NCI-H2029 (cell line): ENCODE measurements around the gene ZRANB3.

ENCODE experiments used
- DNase-seq: peaks from one replicate; lab custom pipeline; 2025; lab: John Stamatoyannopoulos, UW

The ZRANB3 gene

GRCh38 chr2:135175177-135175576 is 355.8 kb downstream of the ZRANB3 start:
- peak; percentile 82 for DNase-seq

DNA sequence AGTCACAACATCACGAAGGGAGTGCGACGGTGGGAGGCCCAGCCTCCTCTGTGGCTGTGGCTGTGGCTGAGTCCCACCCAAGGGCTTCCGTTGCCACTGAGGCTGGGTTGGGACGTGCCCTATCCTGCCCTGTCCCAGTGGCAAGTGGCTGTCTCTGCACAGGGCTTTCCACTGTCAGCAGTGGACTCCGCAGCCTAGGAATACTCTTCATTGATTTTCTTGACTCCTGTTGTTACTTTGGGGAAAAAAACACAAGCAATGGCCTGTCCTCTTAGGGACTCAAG is 356.3 kb downstream of the ZRANB3 start:
- no peak for DNase-seq

GRCh38 chr2:135174049-135174809 is 356.8 kb downstream of the ZRANB3 start:
- DNase-seq, result no peak

- DNase-seq, result no peak
Measured at GRCh38 chr2:135169900-135170753, 360.9 kb downstream of the ZRANB3 start.

GRCh38 chr2:135168204-135168856 is 362.7 kb downstream of the ZRANB3 start:
- no peak for DNase-seq

DNA sequence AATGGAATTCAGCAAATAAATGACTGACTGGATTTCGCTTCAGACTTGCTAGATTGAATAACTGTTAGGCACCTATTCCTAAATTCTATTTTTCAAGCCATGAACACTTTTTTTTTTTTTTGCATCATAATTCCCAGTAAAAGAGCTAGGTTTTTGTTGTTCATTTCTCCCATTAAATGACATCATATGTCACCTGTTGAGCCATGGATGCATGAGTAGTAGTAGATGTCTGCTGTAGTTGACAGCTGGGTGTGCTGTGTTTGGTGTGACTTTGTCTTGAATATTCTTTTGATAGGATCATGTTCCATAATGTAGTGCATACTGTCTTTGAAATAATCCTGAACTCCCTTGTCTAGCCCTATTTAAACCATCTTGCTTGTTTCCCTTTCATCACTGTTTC is 363.7 kb downstream of the ZRANB3 start:
- no peak for DNase-seq

DNA sequence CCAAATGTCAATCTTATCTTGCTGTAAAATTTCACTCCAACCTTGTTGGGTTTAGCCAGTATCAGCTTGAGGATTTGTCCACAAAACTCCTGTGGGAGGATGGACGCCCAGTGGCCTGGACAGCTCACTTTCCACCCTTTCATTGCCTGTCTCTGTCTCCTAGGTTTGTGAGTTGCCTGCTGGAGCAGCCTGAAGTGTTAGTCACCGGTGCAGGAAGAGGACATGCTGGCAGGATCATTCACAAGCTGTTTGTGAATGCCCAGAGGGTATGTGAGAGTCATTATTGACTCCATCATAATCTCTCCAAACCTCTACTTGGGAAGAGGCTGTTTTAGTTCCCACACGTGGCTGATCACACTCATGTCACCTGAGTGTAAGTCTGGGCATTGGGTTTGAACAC is 366.6 kb downstream of the ZRANB3 start:
- DNase-seq, result no peak

DNA sequence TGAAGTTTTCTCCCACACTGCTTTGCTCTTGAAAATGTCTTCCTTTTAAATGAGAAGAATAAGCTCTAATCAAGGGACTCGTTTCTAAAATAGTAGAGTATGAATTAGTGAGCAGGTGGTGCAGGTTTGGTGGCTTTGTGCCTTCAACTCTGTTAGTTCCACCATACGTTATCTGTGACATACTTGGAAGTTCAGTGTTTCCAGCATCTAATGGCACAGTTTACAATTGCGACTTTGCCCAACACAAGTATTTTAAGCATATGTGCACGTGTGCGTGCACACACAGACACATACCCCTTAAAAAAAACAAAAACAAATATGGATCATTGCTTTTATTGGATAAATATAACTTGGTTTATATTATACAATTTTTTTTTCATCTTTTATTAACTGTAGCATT is 367.1 kb downstream of the ZRANB3 start:
- no peak for DNase-seq

GRCh38 chr2:135163306-135163705 is 367.7 kb downstream of the ZRANB3 start:
- DNase-seq, result no peak

GRCh38 chr2:135162786-135163185 is 368.2 kb downstream of the ZRANB3 start:
- no peak for DNase-seq

DNA sequence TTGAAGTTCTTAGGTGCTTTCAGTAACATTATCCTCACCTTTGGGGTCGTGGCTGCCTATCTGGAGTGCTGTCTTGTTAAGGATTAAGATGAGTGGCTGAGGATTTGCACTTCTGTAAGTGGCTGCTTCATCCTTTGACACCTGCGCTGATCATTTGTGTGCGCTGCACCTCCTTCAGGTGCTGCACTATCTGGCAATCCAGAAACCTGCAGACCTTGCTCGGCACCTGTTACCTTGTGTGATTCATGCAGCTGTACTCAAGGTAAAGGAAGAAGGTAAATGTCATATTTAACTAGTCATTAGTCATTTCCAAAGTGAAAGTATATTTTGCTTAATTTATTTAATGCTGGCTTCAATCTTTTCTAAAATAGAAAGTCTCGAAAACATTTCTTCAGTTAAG is 368.6 kb downstream of the ZRANB3 start:
- DNase-seq, result peak; percentile 15

DNA sequence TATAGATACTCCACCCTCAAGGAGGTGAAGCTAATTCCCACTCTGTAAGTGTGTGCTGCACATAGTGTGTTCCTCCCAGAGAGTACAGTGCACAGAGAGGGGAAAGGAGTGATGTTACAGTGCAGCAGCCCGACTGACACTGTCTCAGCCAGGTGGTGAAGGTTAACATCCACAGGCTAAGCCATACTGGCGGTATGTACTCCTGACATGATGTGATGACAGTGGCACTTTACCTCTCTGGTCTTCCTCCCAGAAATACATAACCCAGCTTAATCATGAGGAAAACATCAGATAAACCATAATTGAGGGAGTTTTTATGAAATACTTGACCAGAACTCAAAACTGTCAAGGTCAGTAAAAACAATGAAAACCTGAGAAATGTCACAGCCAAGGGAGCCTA is 371.8 kb downstream of the ZRANB3 start:
- no peak for DNase-seq

DNA sequence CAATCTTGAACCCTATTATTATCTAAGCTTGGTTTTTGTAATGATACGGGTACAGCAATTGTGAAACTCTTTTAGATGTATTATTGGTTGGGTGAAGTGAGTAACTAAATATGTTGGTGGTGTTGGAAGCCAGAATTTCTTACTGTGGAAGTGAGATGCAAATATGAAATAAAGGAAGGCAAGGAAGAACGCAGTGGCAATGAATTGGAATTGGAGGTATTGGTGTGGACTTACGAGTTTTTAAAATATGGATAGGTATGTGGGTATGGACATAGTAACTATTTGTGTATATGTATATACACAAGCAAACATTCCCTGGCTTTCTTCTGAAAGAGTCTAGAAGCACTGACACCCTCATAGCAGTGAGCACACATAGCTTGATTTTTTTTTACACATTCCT is 373.2 kb downstream of the ZRANB3 start:
- DNase-seq, result no peak

DNA sequence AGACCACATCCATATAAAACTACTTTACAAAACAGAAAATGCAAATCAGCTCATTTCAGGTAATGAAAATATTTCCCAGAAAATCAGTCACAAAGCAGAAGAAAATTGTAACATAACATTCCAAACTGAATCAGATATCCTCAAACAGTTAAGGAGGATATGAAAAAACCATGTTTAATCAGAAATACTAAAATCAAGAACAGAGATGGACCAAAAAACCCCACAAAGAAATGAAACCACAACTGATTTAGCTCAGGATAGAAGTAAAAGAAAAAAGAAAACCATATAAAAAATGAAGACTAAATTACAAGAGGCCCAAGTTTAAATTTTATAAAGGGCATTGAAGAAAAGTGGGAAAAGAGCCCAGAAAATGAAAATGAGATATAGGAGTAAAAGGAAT is 376.1 kb downstream of the ZRANB3 start:
- no peak for DNase-seq

DNA sequence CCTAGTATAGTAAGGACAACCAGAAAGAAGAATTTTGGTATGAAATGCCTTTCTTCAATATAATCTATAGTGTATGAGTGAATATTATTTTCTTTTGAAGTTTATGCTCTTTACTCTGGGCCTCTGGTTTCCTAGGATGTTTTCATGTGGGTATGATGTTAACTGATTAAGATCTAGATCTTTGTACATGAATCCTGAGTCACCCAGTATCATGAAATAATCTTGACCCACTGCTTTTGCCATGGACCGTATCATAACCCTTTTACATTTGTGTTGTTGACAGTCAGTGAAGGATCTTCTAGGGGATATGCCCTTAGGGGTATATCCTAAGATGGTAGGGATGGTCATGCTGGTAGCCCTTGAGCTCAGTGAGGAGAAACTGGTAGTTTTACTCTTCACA is 378.7 kb downstream of the ZRANB3 start:
- no peak for DNase-seq

DNA sequence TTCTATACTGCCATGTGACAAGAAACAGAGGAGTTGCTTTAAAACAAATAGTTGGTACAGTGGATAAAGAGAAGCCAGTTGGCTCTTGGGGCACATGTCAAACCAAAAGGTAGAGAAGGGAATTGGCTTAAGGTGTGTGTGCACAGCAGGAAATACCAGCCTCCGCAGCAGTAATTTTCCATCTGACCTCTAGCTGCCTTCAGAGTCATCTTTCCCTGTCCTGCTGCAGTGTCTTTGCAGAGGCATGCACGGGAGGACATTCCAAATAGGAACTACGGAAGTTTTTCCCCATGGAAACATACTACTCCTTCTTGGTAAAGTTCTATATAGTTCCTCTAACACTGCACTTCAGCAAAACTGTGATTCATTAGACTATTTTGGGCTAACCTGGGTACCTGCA is 379.4 kb downstream of the ZRANB3 start:
- no peak for DNase-seq

DNA sequence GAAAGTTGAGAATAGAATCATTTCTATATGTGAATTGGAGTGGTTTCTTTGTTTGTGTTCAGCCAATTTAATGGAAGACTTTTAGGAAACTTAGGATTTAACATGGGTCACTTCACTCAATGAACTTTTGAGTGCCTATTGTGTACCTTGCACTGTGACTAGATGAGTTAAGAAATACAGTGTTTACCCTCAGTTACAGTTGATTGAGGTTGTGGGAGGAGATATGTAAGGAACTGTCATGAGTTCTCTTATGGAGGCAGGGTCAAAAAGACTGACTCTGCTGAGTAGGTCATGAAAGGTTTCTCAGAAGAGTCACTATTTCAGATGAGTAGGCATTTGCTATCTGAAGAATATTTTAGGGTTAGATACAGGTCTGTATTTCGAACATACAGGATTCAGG is 380.3 kb downstream of the ZRANB3 start:
- DNase-seq, result no peak

DNA sequence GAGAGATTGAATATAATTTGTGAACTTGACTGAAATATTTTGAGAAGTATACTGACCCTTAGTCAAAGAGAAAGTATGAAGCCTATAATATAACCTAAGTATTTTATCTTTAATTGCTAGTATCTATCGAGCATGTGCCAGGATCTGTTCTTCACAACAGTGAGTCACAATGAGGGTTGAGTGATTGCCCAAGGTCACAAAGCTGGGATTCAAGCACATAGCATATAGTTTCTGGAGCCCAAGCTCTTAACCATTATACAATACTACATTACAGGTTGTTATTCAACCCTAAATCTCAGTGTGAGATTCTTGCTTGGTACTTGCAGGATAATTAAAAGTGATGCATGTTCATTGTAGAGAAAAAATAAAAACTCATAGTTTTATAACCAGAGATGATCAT is 381.8 kb downstream of the ZRANB3 start:
- no peak for DNase-seq

- no peak for DNase-seq
Measured at GRCh38 chr2:135144343-135144742, 386.7 kb downstream of the ZRANB3 start.

GRCh38 chr2:135142323-135142722 is 388.7 kb downstream of the ZRANB3 start:
- DNase-seq, result no peak

DNA sequence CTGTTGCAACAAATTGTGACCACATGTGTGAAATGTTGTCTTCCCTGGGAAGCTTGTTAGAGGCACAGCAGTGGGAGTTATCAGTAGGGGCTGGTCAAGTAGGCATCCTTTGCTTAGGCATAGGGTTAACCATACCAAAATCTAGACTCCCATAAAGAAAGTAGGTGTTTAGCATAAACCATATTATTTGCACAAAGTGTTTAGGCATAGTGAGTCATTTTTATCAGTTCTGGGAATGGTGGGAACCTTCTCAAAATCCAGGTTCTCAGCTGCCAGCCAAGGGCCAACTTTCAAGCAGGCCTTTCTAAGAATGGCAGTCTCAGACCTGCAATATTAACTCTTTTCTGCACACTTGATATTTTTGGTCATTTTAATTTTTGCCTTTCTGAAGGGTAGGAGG is 390.4 kb downstream of the ZRANB3 start:
- no peak for DNase-seq

GRCh38 chr2:135132314-135132713 is 398.7 kb downstream of the ZRANB3 start:
- DNase-seq, result no peak

DNA sequence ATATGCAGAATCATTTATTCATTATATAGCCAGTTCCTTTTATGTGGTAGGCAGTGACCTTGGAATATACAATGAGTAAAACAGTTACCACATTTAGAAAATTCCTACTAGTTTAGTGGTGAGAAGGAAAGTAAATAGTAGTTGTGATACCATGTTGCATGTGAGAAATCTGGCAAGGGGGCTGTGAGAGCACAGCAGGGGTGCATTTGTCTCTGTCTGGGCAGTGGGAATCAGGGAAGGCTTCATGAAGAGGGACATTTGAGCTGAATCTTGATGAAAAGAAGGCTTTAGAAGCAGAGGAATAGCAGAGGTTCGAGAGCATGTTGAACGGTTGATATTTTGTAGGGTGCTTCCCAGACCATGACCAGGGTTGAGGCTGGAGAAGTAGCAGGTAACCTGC is 400.3 kb downstream of the ZRANB3 start:
- no peak for DNase-seq
